GM18520 (cell line): ENCODE data around the gene UBE2C.
"Not testable (repeated sequence)": the region's sequence is repeated elsewhere in the genome, so short reads cannot be mapped to it uniquely, and the experiment has no call there.

Experiments
- ATAC-seq: cut with Tn5 transposase; IDR thresholded peaks from one replicate; pipeline ENCODE4 v1.9.1; 2021; ENCODE audit not compliant: unreplicated experiment

UBE2C gene

GRCh38 chr20:45812157-45813005 lies at the start of gene UBE2C:
Gene UBE2C, plus strand, starts transcription at chr20:45812644. Its CDS starts 52 bp downstream, at chr20:45812696.
- ATAC-seq, result peak; percentile 93

- not testable (repeated sequence) for ATAC-seq
Observed at GRCh38 chr20:45764618-45765282, 47.7 kb upstream of the UBE2C start.

- no peak for ATAC-seq
Observed at GRCh38 chr20:45765307-45765875, 47.1 kb upstream of the UBE2C start.

- ATAC-seq, result no peak
Observed at GRCh38 chr20:45765980-45766379, 46.5 kb upstream of the UBE2C start.

- no peak for ATAC-seq
Observed at GRCh38 chr20:45768479-45768878, 44.0 kb upstream of the UBE2C start.

GRCh38 chr20:45771182-45771759 lies 41.2 kb upstream of the UBE2C start:
- ATAC-seq, result no peak

- no peak for ATAC-seq
Observed at GRCh38 chr20:45772693-45773092, 39.8 kb upstream of the UBE2C start.

- ATAC-seq, result no peak
Observed at GRCh38 chr20:45774945-45775344, 37.5 kb upstream of the UBE2C start.

GRCh38 chr20:45775411-45775810 lies 37.0 kb upstream of the UBE2C start:
- no peak for ATAC-seq

- no peak for ATAC-seq
Observed at GRCh38 chr20:45776931-45777330, 35.5 kb upstream of the UBE2C start.

GRCh38 chr20:45779011-45779915 lies 33.2 kb upstream of the UBE2C start:
- ATAC-seq, result no peak

GRCh38 chr20:45780159-45780558 lies 32.3 kb upstream of the UBE2C start:
- ATAC-seq, result no peak

- no peak for ATAC-seq
Observed at GRCh38 chr20:45781391-45781931, 31.0 kb upstream of the UBE2C start.

- ATAC-seq, result no peak
Observed at GRCh38 chr20:45782890-45783289, 29.6 kb upstream of the UBE2C start.

- ATAC-seq, result no peak
Observed at GRCh38 chr20:45783656-45784294, 28.7 kb upstream of the UBE2C start.

- no peak for ATAC-seq
Observed at GRCh38 chr20:45788351-45788750, 24.1 kb upstream of the UBE2C start.

GRCh38 chr20:45792317-45793118 lies 19.9 kb upstream of the UBE2C start:
- no peak for ATAC-seq

GRCh38 chr20:45796337-45797065 lies 15.9 kb upstream of the UBE2C start:
- no peak for ATAC-seq
